ENCODE data around the gene CRYL1.

Gene CRYL1

GRCh38 chr13:20370815-20371421 lies 154.7 kb downstream of the CRYL1 start:
- Histone ChIP-seq H3K36me3 (ENCODE audit: control insufficient read depth in 2 of 2, insufficient read depth in 1 of 2, low read length in 2 of 2) (no peaks in the 10 kb centered on the region), H3K4me3 (ENCODE audit: low read depth, low read length) (no peak overlapping the region), H3K4me1 (ENCODE audit: control insufficient read depth, insufficient read depth, low read length) (no peaks in the 10 kb centered on the region), H3K9me3 (ENCODE audit: control insufficient read depth, insufficient read depth, low read depth, low read length) (no peaks in the 10 kb centered on the region), H3K27ac (ENCODE audit: extremely low read depth, low read depth, low read length) (no peak overlapping the region)
- TF ChIP-seq PRDM4 (tag by site-specific recombination; IDR thresholded peaks at IDR 0.05), result no peak
- TF ChIP-seq ZSCAN4 (tag by site-specific recombination; IDR thresholded peaks at IDR 0.05), result no peak
- TF ChIP-seq ZNF248 (tag by site-specific recombination; IDR thresholded peaks at IDR 0.05), result no peak
- TF ChIP-seq ZBTB17 (tag by site-specific recombination; IDR thresholded peaks at IDR 0.05), result no peak
- no peak for TF ChIP-seq KLF7 (tag by site-specific recombination; IDR thresholded peaks at IDR 0.05; ENCODE audit: borderline replicate concordance)
- TF ChIP-seq, protein P1, sequence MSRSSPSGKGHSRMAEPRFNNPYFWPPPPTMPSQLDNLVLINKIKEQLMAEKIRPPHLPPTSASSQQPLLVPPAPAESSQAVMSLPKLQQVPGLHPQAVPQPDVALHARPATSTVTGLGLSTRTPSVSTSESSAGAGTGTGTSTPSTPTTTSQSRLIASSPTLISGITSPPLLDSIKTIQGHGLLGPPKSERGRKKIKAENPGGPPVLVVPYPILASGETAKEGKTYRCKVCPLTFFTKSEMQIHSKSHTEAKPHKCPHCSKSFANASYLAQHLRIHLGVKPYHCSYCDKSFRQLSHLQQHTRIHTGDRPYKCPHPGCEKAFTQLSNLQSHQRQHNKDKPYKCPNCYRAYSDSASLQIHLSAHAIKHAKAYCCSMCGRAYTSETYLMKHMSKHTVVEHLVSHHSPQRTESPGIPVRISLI (tag by site-specific recombination; IDR thresholded peaks at IDR 0.05), result no peak
- CTCF ChIA-PET, result no interaction called here
- POLR2A ChIA-PET, result interaction anchor here (0.5 to 0.7 kb wide), 2 partner anchors 308 to 523 kb away, joined by 3 read pairs; no protein-coding TSS in a partner anchor

GRCh38 chr13:20369886-20370361 lies 155.7 kb downstream of the CRYL1 start:
- H3K27ac ChIP-seq (ENCODE audit: extremely low read depth, low read depth, low read length), result no peak overlapping the region
- no peaks in the 10 kb centered on the region for H3K36me3 ChIP-seq (ENCODE audit: control insufficient read depth in 2 of 2, insufficient read depth in 1 of 2, low read length in 2 of 2)
- no peak overlapping the region for H3K4me3 ChIP-seq (ENCODE audit: low read depth, low read length)
- H3K9me3 ChIP-seq (ENCODE audit: control insufficient read depth, insufficient read depth, low read depth, low read length), result no peaks in the 10 kb centered on the region
- POLR2A ChIA-PET, result no interaction called here
- TF ChIP-seq, protein P2, sequence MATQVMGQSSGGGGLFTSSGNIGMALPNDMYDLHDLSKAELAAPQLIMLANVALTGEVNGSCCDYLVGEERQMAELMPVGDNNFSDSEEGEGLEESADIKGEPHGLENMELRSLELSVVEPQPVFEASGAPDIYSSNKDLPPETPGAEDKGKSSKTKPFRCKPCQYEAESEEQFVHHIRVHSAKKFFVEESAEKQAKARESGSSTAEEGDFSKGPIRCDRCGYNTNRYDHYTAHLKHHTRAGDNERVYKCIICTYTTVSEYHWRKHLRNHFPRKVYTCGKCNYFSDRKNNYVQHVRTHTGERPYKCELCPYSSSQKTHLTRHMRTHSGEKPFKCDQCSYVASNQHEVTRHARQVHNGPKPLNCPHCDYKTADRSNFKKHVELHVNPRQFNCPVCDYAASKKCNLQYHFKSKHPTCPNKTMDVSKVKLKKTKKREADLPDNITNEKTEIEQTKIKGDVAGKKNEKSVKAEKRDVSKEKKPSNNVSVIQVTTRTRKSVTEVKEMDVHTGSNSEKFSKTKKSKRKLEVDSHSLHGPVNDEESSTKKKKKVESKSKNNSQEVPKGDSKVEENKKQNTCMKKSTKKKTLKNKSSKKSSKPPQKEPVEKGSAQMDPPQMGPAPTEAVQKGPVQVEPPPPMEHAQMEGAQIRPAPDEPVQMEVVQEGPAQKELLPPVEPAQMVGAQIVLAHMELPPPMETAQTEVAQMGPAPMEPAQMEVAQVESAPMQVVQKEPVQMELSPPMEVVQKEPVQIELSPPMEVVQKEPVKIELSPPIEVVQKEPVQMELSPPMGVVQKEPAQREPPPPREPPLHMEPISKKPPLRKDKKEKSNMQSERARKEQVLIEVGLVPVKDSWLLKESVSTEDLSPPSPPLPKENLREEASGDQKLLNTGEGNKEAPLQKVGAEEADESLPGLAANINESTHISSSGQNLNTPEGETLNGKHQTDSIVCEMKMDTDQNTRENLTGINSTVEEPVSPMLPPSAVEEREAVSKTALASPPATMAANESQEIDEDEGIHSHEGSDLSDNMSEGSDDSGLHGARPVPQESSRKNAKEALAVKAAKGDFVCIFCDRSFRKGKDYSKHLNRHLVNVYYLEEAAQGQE (tag by site-specific recombination; IDR thresholded peaks at IDR 0.05), result no peak
- TF ChIP-seq ZNF624 (tag by site-specific recombination; IDR thresholded peaks at IDR 0.05), result no peak
- TF ChIP-seq, protein P3, sequence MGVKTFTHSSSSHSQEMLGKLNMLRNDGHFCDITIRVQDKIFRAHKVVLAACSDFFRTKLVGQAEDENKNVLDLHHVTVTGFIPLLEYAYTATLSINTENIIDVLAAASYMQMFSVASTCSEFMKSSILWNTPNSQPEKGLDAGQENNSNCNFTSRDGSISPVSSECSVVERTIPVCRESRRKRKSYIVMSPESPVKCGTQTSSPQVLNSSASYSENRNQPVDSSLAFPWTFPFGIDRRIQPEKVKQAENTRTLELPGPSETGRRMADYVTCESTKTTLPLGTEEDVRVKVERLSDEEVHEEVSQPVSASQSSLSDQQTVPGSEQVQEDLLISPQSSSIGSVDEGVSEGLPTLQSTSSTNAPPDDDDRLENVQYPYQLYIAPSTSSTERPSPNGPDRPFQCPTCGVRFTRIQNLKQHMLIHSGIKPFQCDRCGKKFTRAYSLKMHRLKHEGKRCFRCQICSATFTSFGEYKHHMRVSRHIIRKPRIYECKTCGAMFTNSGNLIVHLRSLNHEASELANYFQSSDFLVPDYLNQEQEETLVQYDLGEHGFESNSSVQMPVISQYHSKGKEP (tag by site-specific recombination; IDR thresholded peaks at IDR 0.05), result no peak
- no peak for TF ChIP-seq ZNF391 (tag by site-specific recombination; IDR thresholded peaks at IDR 0.05; ENCODE audit: borderline replicate concordance, low read depth)
- no peak for TF ChIP-seq SETDB1 (IDR thresholded peaks at IDR 0.05; ENCODE audit: insufficient read length, low read length)
- TF ChIP-seq, protein P4, sequence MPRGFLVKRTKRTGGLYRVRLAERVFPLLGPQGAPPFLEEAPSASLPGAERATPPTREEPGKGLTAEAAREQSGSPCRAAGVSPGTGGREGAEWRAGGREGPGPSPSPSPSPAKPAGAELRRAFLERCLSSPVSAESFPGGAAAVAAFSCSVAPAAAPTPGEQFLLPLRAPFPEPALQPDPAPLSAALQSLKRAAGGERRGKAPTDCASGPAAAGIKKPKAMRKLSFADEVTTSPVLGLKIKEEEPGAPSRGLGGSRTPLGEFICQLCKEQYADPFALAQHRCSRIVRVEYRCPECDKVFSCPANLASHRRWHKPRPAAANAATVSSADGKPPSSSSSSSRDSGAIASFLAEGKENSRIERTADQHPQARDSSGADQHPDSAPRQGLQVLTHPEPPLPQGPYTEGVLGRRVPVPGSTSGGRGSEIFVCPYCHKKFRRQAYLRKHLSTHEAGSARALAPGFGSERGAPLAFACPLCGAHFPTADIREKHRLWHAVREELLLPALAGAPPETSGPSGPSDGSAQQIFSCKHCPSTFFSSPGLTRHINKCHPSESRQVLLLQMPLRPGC (tag by site-specific recombination; IDR thresholded peaks at IDR 0.05), result no peak
- TF ChIP-seq ZNF660 (tag by site-specific recombination; IDR thresholded peaks at IDR 0.05), result no peak
- TF ChIP-seq ZSCAN16 (tag by site-specific recombination; IDR thresholded peaks at IDR 0.05), result no peak
- TF ChIP-seq ZNF548 (tag by site-specific recombination; IDR thresholded peaks at IDR 0.05), result no peak
- TF ChIP-seq ZNF311 (tag by site-specific recombination; IDR thresholded peaks at IDR 0.05; ENCODE audit: borderline replicate concordance), result no peak
- no peak for TF ChIP-seq ZNF266 (tag by site-specific recombination; IDR thresholded peaks at IDR 0.05; ENCODE audit: low read depth)
- no peak for TF ChIP-seq PRDM1 (tag by site-specific recombination; IDR thresholded peaks at IDR 0.05)
- H3K4me1 ChIP-seq (ENCODE audit: control insufficient read depth, insufficient read depth, low read length), result no peaks in the 10 kb centered on the region
- CTCF ChIA-PET, result no interaction called here
